ENCODE data around the gene PHAF1. TPM values are rescaled to one million over a fixed set of nuclear protein-coding genes. Genes with fewer than 3 reads are reported as not detected.

PHAF1 gene
- total and polyA plus RNA-seq, 2 of the 8 experiments (the other 6 are each of a cell fraction or from before 2014, with no cell fraction given) = 18.6 to 26.4 TPM

GRCh38 chr16:67142342-67142741 lies 32.6 kb downstream of the PHAF1 start:
- no peak for TF ChIP-seq JUN (IDR thresholded peaks at IDR 0.05; ENCODE audit: low read depth, low read length)
- H3K18ac ChIP-seq (ENCODE audit: extremely low read depth, low read length) = no peak overlapping the region
- DNase-seq (ENCODE audit: low read depth in 1 of 2, low spot score in 2 of 2) = no peak
- no peak overlapping the region for H2BK20ac ChIP-seq (ENCODE audit: low read length)
- no peak overlapping the region for H4K8ac ChIP-seq (ENCODE audit: extremely low read depth, insufficient read depth, low read length)
- no peaks in the 10 kb centered on the region; the same call in 1 of the 2 replicates for H3K79me1 ChIP-seq (ENCODE audit: low read depth, low read length)
- WGBS, 2 experiments (ENCODE audit: extremely low coverage in 1 of 2, insufficient coverage in 1 of 2, insufficient read length in 1 of 2, insufficient replicate concordance in 2 of 2, low coverage in 1 of 2, low lambda C conversion rate in 2 of 2, missing lambda C conversion rate in 1 of 2) = 96% methylated on average over 7 of the region's 9 CpGs; no CpG with 5 or more reads in 1 of the 2 experiments
- no peak overlapping the region for H3K4ac ChIP-seq (replicated peaks; ENCODE audit: insufficient read length, low read depth, low read length)
- H2AK5ac ChIP-seq (ENCODE audit: low read depth, low read length) = no peak overlapping the region
- no peak overlapping the region for H4K5ac ChIP-seq (ENCODE audit: insufficient read length, low read depth, low read length)
- no peak overlapping the region for H3K27ac ChIP-seq (ENCODE audit: low read depth, low read length)
- H2BK15ac ChIP-seq (ENCODE audit: low read length) = no peak overlapping the region
- H3K9me3 ChIP-seq (ENCODE audit: insufficient read depth in 2 of 2, low read depth in 1 of 2, low read length in 1 of 2) = no peaks in the 10 kb centered on the region
- H3K36me3 ChIP-seq (ENCODE audit: control insufficient read depth in 2 of 4, insufficient read depth in 4 of 4, low read length in 3 of 4) = peaks cover 20 to 45% (median 43%) of the 10 kb centered on the region in 4 experiments; a peak in 7 of 8 replicates
- H3K14ac ChIP-seq (ENCODE audit: insufficient read length) = no peak overlapping the region
- CTCF ChIA-PET (ENCODE audit: partially characterized antibody) = interaction anchor here (0.9 to 5.3 kb wide), 9 partner anchors 9 to 198 kb away, joined by 3 to 26 read pairs (median 10); partner anchors contain the start of genes B3GNT9 and NOL3
- no peaks in the 10 kb centered on the region for H3K79me2 ChIP-seq (ENCODE audit: control insufficient read depth in 1 of 2, insufficient read depth in 2 of 2, low read length in 2 of 2)
- H2BK12ac ChIP-seq (ENCODE audit: low read depth, low read length) = no peak overlapping the region
- no peak for FAIRE-seq
- no peak overlapping the region for H3K9ac ChIP-seq (replicated peaks in 1 of 4; ENCODE audit: extremely low read depth in 1 of 4, low read depth in 3 of 4, low read length in 3 of 4)
- no peak overlapping the region for H3K4me3 ChIP-seq (ENCODE audit: extremely low read depth in 1 of 4, insufficient read depth in 2 of 4, low read depth in 3 of 4, low read length in 4 of 4)
- no peak overlapping the region for H2AFZ ChIP-seq (ENCODE audit: low read length)
- H3K4me1 ChIP-seq (replicated peaks in 1 of 4; ENCODE audit: control insufficient read depth in 3 of 4, insufficient read depth in 4 of 4, low read length in 3 of 4) = no peaks in the 10 kb centered on the region
- no peaks in the 10 kb centered on the region for H3K23me2 ChIP-seq (ENCODE audit: low read depth, low read length)
- no peak overlapping the region for H3K23ac ChIP-seq (ENCODE audit: insufficient read length)
- H2BK5ac ChIP-seq (ENCODE audit: low read depth, low read length) = no peak overlapping the region
- H3K4me2 ChIP-seq (ENCODE audit: insufficient read depth in 1 of 2, low read depth in 2 of 2, low read length in 2 of 2) = no peak overlapping the region
- no peaks in the 10 kb centered on the region for H3K27me3 ChIP-seq (replicated peaks in 1 of 4; ENCODE audit: control insufficient read depth in 3 of 4, extremely low read depth in 1 of 4, insufficient read depth in 3 of 4, low read length in 3 of 4)
- no peak overlapping the region for H2BK120ac ChIP-seq (replicated peaks; ENCODE audit: low read depth, low read length)
- POLR2A ChIA-PET (ENCODE audit: partially characterized antibody) = interaction anchor here (1.0 kb wide), 1 partner anchor 11 kb away, joined by 3 read pairs; no protein-coding TSS in a partner anchor
- H4K20me1 ChIP-seq (replicated peaks in 1 of 2; ENCODE audit: control insufficient read depth in 1 of 2, insufficient read depth in 2 of 2, low read length in 2 of 2) = peaks cover under 1 to 6% of the 10 kb centered on the region in 2 experiments
- no peak overlapping the region for H4K91ac ChIP-seq (replicated peaks; ENCODE audit: insufficient read length, low read length)
- no peak overlapping the region for H3K56ac ChIP-seq (replicated peaks; ENCODE audit: insufficient read length, low read depth, low read length)

All from H1 (cell line).